ENCODE data around the gene HES1. TPM values are rescaled to one million over a fixed set of nuclear protein-coding genes. Genes with fewer than 3 reads are reported as not detected.

HES1 gene
- total RNA-seq, 1 donor, result 22.9 TPM

GRCh38 chr3:194176274-194176991 lies 40.5 kb downstream of the HES1 start:
- no peaks in the 10 kb centered on the region for H3K9me3 ChIP-seq (ENCODE audit: low read depth, low read length)
- H3K4me1 ChIP-seq (ENCODE audit: insufficient read depth, low read length), result no peaks in the 10 kb centered on the region
- no peak overlapping the region for H3K4me3 ChIP-seq (ENCODE audit: low read length)
- H3K27me3 ChIP-seq (ENCODE audit: insufficient read depth, low read length), result peaks cover 2% of the 10 kb centered on the region

GRCh38 chr3:194177141-194177540 lies 41.2 kb downstream of the HES1 start:
- H3K4me1 ChIP-seq (ENCODE audit: insufficient read depth, low read length), result no peaks in the 10 kb centered on the region
- no peak overlapping the region for H3K4me3 ChIP-seq (ENCODE audit: low read length)
- H3K9me3 ChIP-seq (ENCODE audit: low read depth, low read length), result no peaks in the 10 kb centered on the region
- H3K27me3 ChIP-seq (ENCODE audit: insufficient read depth, low read length), result peaks cover 2% of the 10 kb centered on the region

GRCh38 chr3:194178128-194178527 lies 42.2 kb downstream of the HES1 start:
- Histone ChIP-seq H3K4me3 (ENCODE audit: low read length) (no peak overlapping the region), H3K27me3 (ENCODE audit: insufficient read depth, low read length) (peaks cover 2% of the 10 kb centered on the region), H3K9me3 (ENCODE audit: low read depth, low read length) (no peaks in the 10 kb centered on the region), H3K4me1 (ENCODE audit: insufficient read depth, low read length) (no peaks in the 10 kb centered on the region)

- peaks cover 2% of the 10 kb centered on the region for H3K27me3 ChIP-seq (ENCODE audit: insufficient read depth, low read length)
- no peaks in the 10 kb centered on the region for H3K4me1 ChIP-seq (ENCODE audit: insufficient read depth, low read length)
- no peak overlapping the region for H3K4me3 ChIP-seq (ENCODE audit: low read length)
Observed at GRCh38 chr3:194178669-194179068, 42.7 kb downstream of the HES1 start.

GRCh38 chr3:194180570-194180969 lies 44.6 kb downstream of the HES1 start:
- Histone ChIP-seq H3K4me1 (ENCODE audit: insufficient read depth, low read length) (no peaks in the 10 kb centered on the region), H3K27me3 (ENCODE audit: insufficient read depth, low read length) (peaks cover 2% of the 10 kb centered on the region), H3K4me3 (ENCODE audit: low read length) (no peak overlapping the region), H3K9me3 (ENCODE audit: low read depth, low read length) (no peaks in the 10 kb centered on the region)

More at GRCh38 chr3:194178669-194179068, 42.7 kb downstream of the HES1 start:
- H3K9me3 ChIP-seq (ENCODE audit: low read depth, low read length), result no peaks in the 10 kb centered on the region

- no peaks in the 10 kb centered on the region for H3K9me3 ChIP-seq (ENCODE audit: low read depth, low read length)
- H3K4me1 ChIP-seq (ENCODE audit: insufficient read depth, low read length), result no peaks in the 10 kb centered on the region
- H3K4me3 ChIP-seq (ENCODE audit: low read length), result no peak overlapping the region
- H3K27me3 ChIP-seq (ENCODE audit: insufficient read depth, low read length), result peaks cover 2% of the 10 kb centered on the region
Observed at GRCh38 chr3:194181612-194182529, 45.9 kb downstream of the HES1 start.

- Histone ChIP-seq H3K4me1 (ENCODE audit: insufficient read depth, low read length) (no peaks in the 10 kb centered on the region), H3K27me3 (ENCODE audit: insufficient read depth, low read length) (peaks cover 2% of the 10 kb centered on the region), H3K4me3 (ENCODE audit: low read length) (no peak overlapping the region), H3K9me3 (ENCODE audit: low read depth, low read length) (no peaks in the 10 kb centered on the region)
Observed at GRCh38 chr3:194183271-194183670, 47.3 kb downstream of the HES1 start.

- H3K9me3 ChIP-seq (ENCODE audit: low read depth, low read length), result no peaks in the 10 kb centered on the region
- no peaks in the 10 kb centered on the region for H3K27me3 ChIP-seq (ENCODE audit: insufficient read depth, low read length)
- no peaks in the 10 kb centered on the region for H3K4me1 ChIP-seq (ENCODE audit: insufficient read depth, low read length)
- H3K4me3 ChIP-seq (ENCODE audit: low read length), result no peak overlapping the region
Observed at GRCh38 chr3:194184265-194184751, 48.4 kb downstream of the HES1 start.

- Histone ChIP-seq H3K4me3 (ENCODE audit: low read length) (no peak overlapping the region), H3K4me1 (ENCODE audit: insufficient read depth, low read length) (no peaks in the 10 kb centered on the region), H3K27me3 (ENCODE audit: insufficient read depth, low read length) (no peaks in the 10 kb centered on the region), H3K9me3 (ENCODE audit: low read depth, low read length) (no peaks in the 10 kb centered on the region)
Observed at GRCh38 chr3:194184801-194185200, 48.9 kb downstream of the HES1 start.

GRCh38 chr3:194185221-194185620 lies 49.3 kb downstream of the HES1 start:
- Histone ChIP-seq H3K9me3 (ENCODE audit: low read depth, low read length) (no peaks in the 10 kb centered on the region), H3K4me3 (ENCODE audit: low read length) (no peak overlapping the region), H3K4me1 (ENCODE audit: insufficient read depth, low read length) (no peaks in the 10 kb centered on the region), H3K27me3 (ENCODE audit: insufficient read depth, low read length) (no peaks in the 10 kb centered on the region)

- no peaks in the 10 kb centered on the region for H3K9me3 ChIP-seq (ENCODE audit: low read depth, low read length)
- H3K4me1 ChIP-seq (ENCODE audit: insufficient read depth, low read length), result no peaks in the 10 kb centered on the region
- H3K27me3 ChIP-seq (ENCODE audit: insufficient read depth, low read length), result no peaks in the 10 kb centered on the region
- H3K4me3 ChIP-seq (ENCODE audit: low read length), result no peak overlapping the region
Observed at GRCh38 chr3:194187233-194187944, 51.4 kb downstream of the HES1 start.

Other genes starting within 250 kb of the HES1 start
- gene CPN2, start 215.2 kb downstream of the HES1 start, total RNA-seq, result not detected
- gene LRRC15, start 233.6 kb downstream of the HES1 start, total RNA-seq, result 0.10 TPM

Measured in mononuclear cell (primary cell).